Endothelial cell (in vitro differentiated cells): Measurements from ENCODE around the gene TRIM26. TPM values are rescaled to one million over a fixed set of nuclear protein-coding genes. Genes with fewer than 3 reads are reported as not detected.

Source experiments
- DNase-seq: peaks from one replicate; pipeline ENCODE4 v3.0.0; 2021; ENCODE audit warnings: low spot score
- H3K27ac Mint-ChIP-seq: one replicate; pipeline ENCODE4 v1.8.0; 2021; ENCODE audit warnings: mixed read lengths, inconsistent platforms; ENCODE audit not compliant: unreplicated experiment
- H3K27me3 Mint-ChIP-seq: one replicate; pipeline ENCODE4 v1.8.0; 2021; ENCODE audit warnings: mild to moderate bottlenecking, moderate library complexity, mixed read lengths, inconsistent platforms; ENCODE audit not compliant: unreplicated experiment
- H3K36me3 Mint-ChIP-seq: one replicate; pipeline ENCODE4 v1.8.0; 2021; ENCODE audit warnings: mild to moderate bottlenecking, low read depth, mixed read lengths, inconsistent platforms; ENCODE audit not compliant: unreplicated experiment
- H3K4me1 Mint-ChIP-seq: one replicate; pipeline ENCODE4 v1.8.0; 2021; ENCODE audit warnings: mild to moderate bottlenecking, mixed read lengths, inconsistent platforms; ENCODE audit not compliant: unreplicated experiment
- H3K4me3 Mint-ChIP-seq: one replicate; pipeline ENCODE4 v1.8.0; 2021; ENCODE audit warnings: mild to moderate bottlenecking, mixed read lengths, inconsistent platforms; ENCODE audit not compliant: unreplicated experiment
- H3K9me3 Mint-ChIP-seq: one replicate; pipeline ENCODE4 v1.8.0; 2021; ENCODE audit warnings: mixed read lengths, inconsistent platforms; ENCODE audit not compliant: unreplicated experiment
- CTCF ChIP-seq: fragments of 200-600 bp; sonication (generic); IDR thresholded peaks from one replicate; pipeline ENCODE4 v1.5.0; 2021; ENCODE audit warnings: antibody characterized with exemption; ENCODE audit not compliant: unreplicated experiment
- total RNA-seq: library from RNA; stranded (reverse); fragmentation: NEBNext Ultra II Directional; extraction: Animal tissue kit (Norgen Biotek cat#: 25700); gene quantifications from one replicate; pipeline ENCODE4 v1.2.1, GENCODE V29; 2021; ENCODE audit not compliant: unreplicated experiment

The TRIM26 gene
- total RNA-seq, 1 donor from 2014 or later: 27.1 TPM

GRCh38 chr6:30194797-30195690 lies 18.2 kb downstream of the TRIM26 start:
- Mint-ChIP-seq H3K27me3 (peaks cover 2% of the 10 kb centered on the region), H3K27ac (no peak overlapping the region), H3K9me3 (no peaks in the 10 kb centered on the region), H3K4me1 (peaks cover 4% of the 10 kb centered on the region), H3K36me3 (peaks cover 32% of the 10 kb centered on the region), H3K4me3 (no peak overlapping the region)
- DNase-seq: no peak
- no peak for TF ChIP-seq CTCF

GRCh38 chr6:30192076-30192475 lies 21.1 kb downstream of the TRIM26 start:
- no peak for TF ChIP-seq CTCF
- no peak overlapping the region for H3K27ac Mint-ChIP-seq
- no peak overlapping the region for H3K4me3 Mint-ChIP-seq
- no peaks in the 10 kb centered on the region for H3K9me3 Mint-ChIP-seq
- DNase-seq: no peak
- peaks cover 29% of the 10 kb centered on the region for H3K36me3 Mint-ChIP-seq
- H3K27me3 Mint-ChIP-seq: no peaks in the 10 kb centered on the region
- H3K4me1 Mint-ChIP-seq: peaks cover under 1% of the 10 kb centered on the region

- Mint-ChIP-seq H3K36me3 (peaks cover 48% of the 10 kb centered on the region), H3K4me3 (no peak overlapping the region), H3K9me3 (no peaks in the 10 kb centered on the region), H3K4me1 (no peaks in the 10 kb centered on the region), H3K27ac (no peak overlapping the region), H3K27me3 (peaks cover 1% of the 10 kb centered on the region)
- TF ChIP-seq CTCF: no peak
- no peak for DNase-seq
Measured at GRCh38 chr6:30188541-30188940, 24.7 kb downstream of the TRIM26 start.

GRCh38 chr6:30185846-30186484 lies 27.2 kb downstream of the TRIM26 start:
- no peaks in the 10 kb centered on the region for H3K9me3 Mint-ChIP-seq
- H3K4me1 Mint-ChIP-seq: no peaks in the 10 kb centered on the region
- no peak overlapping the region for H3K4me3 Mint-ChIP-seq
- DNase-seq: no peak
- H3K27ac Mint-ChIP-seq: no peak overlapping the region
- H3K36me3 Mint-ChIP-seq: peaks cover 41% of the 10 kb centered on the region
- H3K27me3 Mint-ChIP-seq: peaks cover 4% of the 10 kb centered on the region
- no peak for TF ChIP-seq CTCF

GRCh38 chr6:30184417-30185031 lies 28.7 kb downstream of the TRIM26 start:
- peaks cover 4% of the 10 kb centered on the region for H3K27me3 Mint-ChIP-seq
- no peak for DNase-seq
- peaks cover 28% of the 10 kb centered on the region for H3K36me3 Mint-ChIP-seq
- no peaks in the 10 kb centered on the region for H3K4me1 Mint-ChIP-seq
- no peaks in the 10 kb centered on the region for H3K9me3 Mint-ChIP-seq
- H3K27ac Mint-ChIP-seq: no peak overlapping the region
- no peak overlapping the region for H3K4me3 Mint-ChIP-seq
- no peak for TF ChIP-seq CTCF
